Measurements from ENCODE around the gene RNASE8. TPM values are rescaled to one million over a fixed set of nuclear protein-coding genes. Genes with fewer than 3 reads are reported as not detected.

The RNASE8 gene
- total and polyA plus RNA-seq, 2 of the 8 experiments (the other 6 are each of a cell fraction or from before 2014, with no cell fraction given), result not detected

- TF ChIP-seq, protein P1, sequence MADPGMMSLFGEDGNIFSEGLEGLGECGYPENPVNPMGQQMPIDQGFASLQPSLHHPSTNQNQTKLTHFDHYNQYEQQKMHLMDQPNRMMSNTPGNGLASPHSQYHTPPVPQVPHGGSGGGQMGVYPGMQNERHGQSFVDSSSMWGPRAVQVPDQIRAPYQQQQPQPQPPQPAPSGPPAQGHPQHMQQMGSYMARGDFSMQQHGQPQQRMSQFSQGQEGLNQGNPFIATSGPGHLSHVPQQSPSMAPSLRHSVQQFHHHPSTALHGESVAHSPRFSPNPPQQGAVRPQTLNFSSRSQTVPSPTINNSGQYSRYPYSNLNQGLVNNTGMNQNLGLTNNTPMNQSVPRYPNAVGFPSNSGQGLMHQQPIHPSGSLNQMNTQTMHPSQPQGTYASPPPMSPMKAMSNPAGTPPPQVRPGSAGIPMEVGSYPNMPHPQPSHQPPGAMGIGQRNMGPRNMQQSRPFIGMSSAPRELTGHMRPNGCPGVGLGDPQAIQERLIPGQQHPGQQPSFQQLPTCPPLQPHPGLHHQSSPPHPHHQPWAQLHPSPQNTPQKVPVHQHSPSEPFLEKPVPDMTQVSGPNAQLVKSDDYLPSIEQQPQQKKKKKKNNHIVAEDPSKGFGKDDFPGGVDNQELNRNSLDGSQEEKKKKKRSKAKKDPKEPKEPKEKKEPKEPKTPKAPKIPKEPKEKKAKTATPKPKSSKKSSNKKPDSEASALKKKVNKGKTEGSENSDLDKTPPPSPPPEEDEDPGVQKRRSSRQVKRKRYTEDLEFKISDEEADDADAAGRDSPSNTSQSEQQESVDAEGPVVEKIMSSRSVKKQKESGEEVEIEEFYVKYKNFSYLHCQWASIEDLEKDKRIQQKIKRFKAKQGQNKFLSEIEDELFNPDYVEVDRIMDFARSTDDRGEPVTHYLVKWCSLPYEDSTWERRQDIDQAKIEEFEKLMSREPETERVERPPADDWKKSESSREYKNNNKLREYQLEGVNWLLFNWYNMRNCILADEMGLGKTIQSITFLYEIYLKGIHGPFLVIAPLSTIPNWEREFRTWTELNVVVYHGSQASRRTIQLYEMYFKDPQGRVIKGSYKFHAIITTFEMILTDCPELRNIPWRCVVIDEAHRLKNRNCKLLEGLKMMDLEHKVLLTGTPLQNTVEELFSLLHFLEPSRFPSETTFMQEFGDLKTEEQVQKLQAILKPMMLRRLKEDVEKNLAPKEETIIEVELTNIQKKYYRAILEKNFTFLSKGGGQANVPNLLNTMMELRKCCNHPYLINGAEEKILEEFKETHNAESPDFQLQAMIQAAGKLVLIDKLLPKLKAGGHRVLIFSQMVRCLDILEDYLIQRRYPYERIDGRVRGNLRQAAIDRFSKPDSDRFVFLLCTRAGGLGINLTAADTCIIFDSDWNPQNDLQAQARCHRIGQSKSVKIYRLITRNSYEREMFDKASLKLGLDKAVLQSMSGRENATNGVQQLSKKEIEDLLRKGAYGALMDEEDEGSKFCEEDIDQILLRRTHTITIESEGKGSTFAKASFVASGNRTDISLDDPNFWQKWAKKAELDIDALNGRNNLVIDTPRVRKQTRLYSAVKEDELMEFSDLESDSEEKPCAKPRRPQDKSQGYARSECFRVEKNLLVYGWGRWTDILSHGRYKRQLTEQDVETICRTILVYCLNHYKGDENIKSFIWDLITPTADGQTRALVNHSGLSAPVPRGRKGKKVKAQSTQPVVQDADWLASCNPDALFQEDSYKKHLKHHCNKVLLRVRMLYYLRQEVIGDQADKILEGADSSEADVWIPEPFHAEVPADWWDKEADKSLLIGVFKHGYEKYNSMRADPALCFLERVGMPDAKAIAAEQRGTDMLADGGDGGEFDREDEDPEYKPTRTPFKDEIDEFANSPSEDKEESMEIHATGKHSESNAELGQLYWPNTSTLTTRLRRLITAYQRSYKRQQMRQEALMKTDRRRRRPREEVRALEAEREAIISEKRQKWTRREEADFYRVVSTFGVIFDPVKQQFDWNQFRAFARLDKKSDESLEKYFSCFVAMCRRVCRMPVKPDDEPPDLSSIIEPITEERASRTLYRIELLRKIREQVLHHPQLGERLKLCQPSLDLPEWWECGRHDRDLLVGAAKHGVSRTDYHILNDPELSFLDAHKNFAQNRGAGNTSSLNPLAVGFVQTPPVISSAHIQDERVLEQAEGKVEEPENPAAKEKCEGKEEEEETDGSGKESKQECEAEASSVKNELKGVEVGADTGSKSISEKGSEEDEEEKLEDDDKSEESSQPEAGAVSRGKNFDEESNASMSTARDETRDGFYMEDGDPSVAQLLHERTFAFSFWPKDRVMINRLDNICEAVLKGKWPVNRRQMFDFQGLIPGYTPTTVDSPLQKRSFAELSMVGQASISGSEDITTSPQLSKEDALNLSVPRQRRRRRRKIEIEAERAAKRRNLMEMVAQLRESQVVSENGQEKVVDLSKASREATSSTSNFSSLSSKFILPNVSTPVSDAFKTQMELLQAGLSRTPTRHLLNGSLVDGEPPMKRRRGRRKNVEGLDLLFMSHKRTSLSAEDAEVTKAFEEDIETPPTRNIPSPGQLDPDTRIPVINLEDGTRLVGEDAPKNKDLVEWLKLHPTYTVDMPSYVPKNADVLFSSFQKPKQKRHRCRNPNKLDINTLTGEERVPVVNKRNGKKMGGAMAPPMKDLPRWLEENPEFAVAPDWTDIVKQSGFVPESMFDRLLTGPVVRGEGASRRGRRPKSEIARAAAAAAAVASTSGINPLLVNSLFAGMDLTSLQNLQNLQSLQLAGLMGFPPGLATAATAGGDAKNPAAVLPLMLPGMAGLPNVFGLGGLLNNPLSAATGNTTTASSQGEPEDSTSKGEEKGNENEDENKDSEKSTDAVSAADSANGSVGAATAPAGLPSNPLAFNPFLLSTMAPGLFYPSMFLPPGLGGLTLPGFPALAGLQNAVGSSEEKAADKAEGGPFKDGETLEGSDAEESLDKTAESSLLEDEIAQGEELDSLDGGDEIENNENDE (IDR thresholded peaks at IDR 0.05; ENCODE audit: insufficient replicate concordance, low read length), result no peak
- TF ChIP-seq TBP (IDR thresholded peaks at IDR 0.05; ENCODE audit: low read depth, low read length) (no peak), CEBPB (IDR thresholded peaks at IDR 0.05; ENCODE audit: low read depth, low read length) (no peak), POLR2AphosphoS5 (IDR thresholded peaks at IDR 0.05; ENCODE audit: low read depth, low read length) (peak; percentile 95), MAX (IDR thresholded peaks at IDR 0.05) (peak; percentile 90), SAP30 (IDR thresholded peaks at IDR 0.05; ENCODE audit: insufficient read depth, insufficient replicate concordance, low read length) (no peak), JUN (IDR thresholded peaks at IDR 0.05; ENCODE audit: low read depth, low read length) (no peak), CHD1 (IDR thresholded peaks at IDR 0.05; ENCODE audit: low read depth, low read length) (no peak)
- TF ChIP-seq, protein P2, sequence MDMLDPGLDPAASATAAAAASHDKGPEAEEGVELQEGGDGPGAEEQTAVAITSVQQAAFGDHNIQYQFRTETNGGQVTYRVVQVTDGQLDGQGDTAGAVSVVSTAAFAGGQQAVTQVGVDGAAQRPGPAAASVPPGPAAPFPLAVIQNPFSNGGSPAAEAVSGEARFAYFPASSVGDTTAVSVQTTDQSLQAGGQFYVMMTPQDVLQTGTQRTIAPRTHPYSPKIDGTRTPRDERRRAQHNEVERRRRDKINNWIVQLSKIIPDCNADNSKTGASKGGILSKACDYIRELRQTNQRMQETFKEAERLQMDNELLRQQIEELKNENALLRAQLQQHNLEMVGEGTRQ (IDR thresholded peaks at IDR 0.05; ENCODE audit: low read length), result no peak
Measured at GRCh38 chr14:21092273-21093011, 34.8 kb downstream of the RNASE8 start (continued).
